MCF 10A (cell line): ENCODE results near the gene FBXL15. TPM values are rescaled to one million over a fixed set of nuclear protein-coding genes. Genes with fewer than 3 reads are reported as not detected.
A peak's percentile ranks its signal among the peaks of the same experiment; 100 is the strongest.

ENCODE experiments used
- BruUV-seq: library from RNA; stranded (reverse); fragments of 400-500 nt; replicated peaks from 2 replicates; lab custom pipeline; 2021; lab: Mats Ljungman, UMichigan
- CTCF ChIA-PET: fragments of 300-600 bp; sonication (Branson Sonifier 250); formaldehyde crosslinking; extraction: SDS; loops from one replicate; lab custom pipeline; 2021; ENCODE audit warnings: antibody characterized with exemption, inconsistent platforms; lab: Yijun Ruan, JAX
- POLR2A ChIA-PET: fragments of 300-600, 350-650 bp; sonication (Branson Sonifier 250); formaldehyde crosslinking; extraction: SDS; loops from one replicate; lab custom pipeline; 2020; ENCODE audit warnings: antibody characterized with exemption, inconsistent platforms; lab: Yijun Ruan, JAX
- DNase-seq: peaks from one replicate; pipeline ENCODE4 v3.0.0-alpha.2; 2018; ENCODE audit not compliant: unreplicated experiment
- H3K27ac Mint-ChIP-seq: one replicate; pipeline ENCODE4 v1.8.0; 2022; ENCODE audit warnings: mild to moderate bottlenecking, low read depth, mixed read lengths; ENCODE audit not compliant: unreplicated experiment
- H3K27me3 Mint-ChIP-seq: one replicate; pipeline ENCODE4 v1.8.0; 2022; ENCODE audit warnings: mixed read lengths; ENCODE audit not compliant: insufficient read depth, unreplicated experiment
- H3K36me3 Mint-ChIP-seq: one replicate; pipeline ENCODE4 v1.8.0; 2022; ENCODE audit warnings: mild to moderate bottlenecking, moderate library complexity, mixed read lengths; ENCODE audit not compliant: insufficient read depth, unreplicated experiment
- H3K4me1 Mint-ChIP-seq: one replicate; pipeline ENCODE4 v1.8.0; 2022; ENCODE audit warnings: mixed read lengths; ENCODE audit not compliant: insufficient read depth, unreplicated experiment
- H3K4me3 Mint-ChIP-seq: one replicate; pipeline ENCODE4 v1.8.0; 2022; ENCODE audit warnings: mild to moderate bottlenecking, moderate library complexity, mixed read lengths; ENCODE audit not compliant: unreplicated experiment
- H3K9me3 Mint-ChIP-seq: one replicate; pipeline ENCODE4 v1.8.0; 2022; ENCODE audit warnings: mixed read lengths; ENCODE audit not compliant: unreplicated experiment
- intact Hi-C: fragments of 100-400 bp; cut with micrococcal nuclease; formaldehyde crosslinking; loops from 2 replicates; pipeline ENCODE4 v1.14.1; 2022
- total RNA-seq: library from RNA; stranded (reverse); gene quantifications from 2 replicates; pipeline ENCODE4 v1.2.3, GENCODE V29; 2022
- TF ChIP-seq, protein P1 (sequence below): fragments of 200-600 bp; IDR thresholded peaks from one replicate; pipeline ENCODE4 v1.8.0; 2022; ENCODE audit warnings: antibody characterized with exemption, mild to moderate bottlenecking; ENCODE audit not compliant: unreplicated experiment

The FBXL15 gene
- total RNA-seq, 1 experiment from 2014 or later = 11.3 TPM

DNA sequence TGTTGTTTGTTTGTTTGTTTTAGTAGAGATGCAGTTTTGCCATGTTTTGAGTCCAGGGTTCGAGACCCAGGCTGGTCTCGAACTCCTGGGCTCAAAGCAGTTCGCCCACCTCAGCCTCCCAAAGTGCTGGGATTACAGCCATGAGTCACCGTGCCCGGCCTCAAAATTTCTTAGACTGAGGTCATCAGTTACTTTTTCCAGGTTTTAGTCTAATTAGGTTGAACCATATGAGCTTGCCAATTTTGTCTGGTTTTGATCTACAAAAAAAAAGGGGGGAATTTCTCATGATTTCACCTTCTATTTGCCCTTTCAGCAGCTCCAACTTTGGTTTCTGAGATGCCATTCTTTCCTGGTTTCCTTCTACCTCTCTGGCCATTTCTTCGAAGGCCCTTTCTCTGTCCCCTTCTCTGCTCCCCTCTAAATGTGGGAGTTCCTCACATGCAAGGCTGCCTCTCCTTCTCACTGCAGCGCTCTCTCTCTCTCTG lies 6.2 kb downstream of the FBXL15 start:
- ChIA-PET CTCF (interaction anchor here (0.6 to 8.6 kb wide), 5 partner anchors 20 to 850 kb away, joined by 3 to 137 read pairs (median 3); partner anchors contain the start of gene NFKB2), POLR2A (interaction anchor here (0.9 to 1.9 kb wide), 4 partner anchors 24 to 290 kb away, joined by 3 to 6 read pairs (median 3); partner anchors contain the start of gene NFKB2)
- H3K4me3 Mint-ChIP-seq = no peak overlapping the region
- TF ChIP-seq, protein P1, sequence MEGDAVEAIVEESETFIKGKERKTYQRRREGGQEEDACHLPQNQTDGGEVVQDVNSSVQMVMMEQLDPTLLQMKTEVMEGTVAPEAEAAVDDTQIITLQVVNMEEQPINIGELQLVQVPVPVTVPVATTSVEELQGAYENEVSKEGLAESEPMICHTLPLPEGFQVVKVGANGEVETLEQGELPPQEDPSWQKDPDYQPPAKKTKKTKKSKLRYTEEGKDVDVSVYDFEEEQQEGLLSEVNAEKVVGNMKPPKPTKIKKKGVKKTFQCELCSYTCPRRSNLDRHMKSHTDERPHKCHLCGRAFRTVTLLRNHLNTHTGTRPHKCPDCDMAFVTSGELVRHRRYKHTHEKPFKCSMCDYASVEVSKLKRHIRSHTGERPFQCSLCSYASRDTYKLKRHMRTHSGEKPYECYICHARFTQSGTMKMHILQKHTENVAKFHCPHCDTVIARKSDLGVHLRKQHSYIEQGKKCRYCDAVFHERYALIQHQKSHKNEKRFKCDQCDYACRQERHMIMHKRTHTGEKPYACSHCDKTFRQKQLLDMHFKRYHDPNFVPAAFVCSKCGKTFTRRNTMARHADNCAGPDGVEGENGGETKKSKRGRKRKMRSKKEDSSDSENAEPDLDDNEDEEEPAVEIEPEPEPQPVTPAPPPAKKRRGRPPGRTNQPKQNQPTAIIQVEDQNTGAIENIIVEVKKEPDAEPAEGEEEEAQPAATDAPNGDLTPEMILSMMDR = no peak
- peak; percentile 17 for DNase-seq
- H3K4me1 Mint-ChIP-seq = peaks cover 16% of the 10 kb centered on the region
- BruUV-seq = no TSS peak
- peaks cover 17% of the 10 kb centered on the region for H3K36me3 Mint-ChIP-seq
- no peaks in the 10 kb centered on the region for H3K27me3 Mint-ChIP-seq
- H3K9me3 Mint-ChIP-seq = no peaks in the 10 kb centered on the region
- intact Hi-C loops = loop anchor here (10.0 kb wide), 1 partner anchor 202 kb away; the partner anchor contains the start of gene ELOVL3
- no peak overlapping the region for H3K27ac Mint-ChIP-seq

- Mint-ChIP-seq H3K36me3 (peaks cover 3% of the 10 kb centered on the region), H3K9me3 (no peaks in the 10 kb centered on the region), H3K27me3 (no peaks in the 10 kb centered on the region), H3K4me3 (no peak overlapping the region), H3K4me1 (peaks cover 16% of the 10 kb centered on the region), H3K27ac (no peak overlapping the region)
- ChIA-PET POLR2A (no interaction called here), CTCF (interaction anchor here (0.7 kb wide), 2 partner anchors 26 to 30 kb away, joined by 3 to 4 read pairs; no protein-coding TSS in a partner anchor)
- TF ChIP-seq, protein P1 = no peak
- intact Hi-C loops = loop anchor here (10.0 kb wide), 1 partner anchor 205 kb away; the partner anchor contains the start of gene ELOVL3
- BruUV-seq = no TSS peak
- no peak for DNase-seq
These were observed 8.8 kb downstream of the FBXL15 start for GRCh38 chr10:102429468-102429867.

- TF ChIP-seq, protein P1 = no peak
- ChIA-PET POLR2A (interaction anchor here (0.9 to 5.7 kb wide), 16 partner anchors 10 to 613 kb away, joined by 3 to 119 read pairs (median 6); partner anchors contain the start of genes ACTR1A, C10orf95, FBXL15 and NFKB2), CTCF (interaction anchor here (0.6 to 2.2 kb wide), 6 partner anchors 9 to 202 kb away, joined by 3 to 11 read pairs (median 4); partner anchors contain the start of genes C10orf95 and FBXL15)
- Mint-ChIP-seq H3K27me3 (no peaks in the 10 kb centered on the region), H3K36me3 (no peaks in the 10 kb centered on the region), H3K27ac (peak overlapping the region; percentile 94), H3K4me3 (peak overlapping the region; percentile 90), H3K9me3 (no peaks in the 10 kb centered on the region), H3K4me1 (peaks cover 31% of the 10 kb centered on the region)
- peak; percentile 47 for DNase-seq
- intact Hi-C loops = no loop called here
- no TSS peak for BruUV-seq
These were observed 11.0 kb downstream of the FBXL15 start for GRCh38 chr10:102431452-102432124.
